ENCODE measurements around the gene EBLN1. TPM values are rescaled to one million over a fixed set of nuclear protein-coding genes. Genes with fewer than 3 reads are reported as not detected.

Gene EBLN1
- total RNA-seq, 4 donors from 2014 or later: not detected

DNA sequence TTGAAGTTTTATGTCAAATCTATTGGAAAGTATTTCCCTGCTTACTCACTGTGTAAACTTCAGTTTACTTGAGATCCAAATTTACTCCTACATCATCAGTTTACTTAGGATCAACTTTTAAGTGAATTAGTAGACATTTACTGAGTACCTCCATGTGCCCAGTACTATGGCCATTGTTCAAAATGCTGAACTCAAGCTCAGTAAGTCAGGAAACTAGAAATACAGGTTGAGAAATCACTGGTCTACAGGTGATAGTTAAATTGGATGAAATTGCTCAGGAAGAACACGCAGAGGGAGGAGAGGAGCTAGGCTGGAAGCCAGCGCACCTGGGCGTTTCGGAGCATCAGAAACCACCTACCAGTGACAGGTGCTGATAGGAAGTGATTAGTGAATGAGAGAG, 25.5 kb upstream of the EBLN1 start:
- Histone ChIP-seq H3K36me3 (no peaks in the 10 kb centered on the region), H3K27me3 (peaks cover 0 to 43% (median 1%) of the 10 kb centered on the region in 4 donors), H3K27ac (no peak overlapping the region), H3K4me1 (peaks cover 0 to 14% (median 4%) of the 10 kb centered on the region in 3 donors), H3K4me3 (no peak overlapping the region), H3K9me3 (no peaks in the 10 kb centered on the region)
- intact Hi-C loops (cut with DNase I): no loop called here
- no peak for TF ChIP-seq POLR2A (IDR thresholded peaks at IDR 0.05)
- TF ChIP-seq, protein P1, sequence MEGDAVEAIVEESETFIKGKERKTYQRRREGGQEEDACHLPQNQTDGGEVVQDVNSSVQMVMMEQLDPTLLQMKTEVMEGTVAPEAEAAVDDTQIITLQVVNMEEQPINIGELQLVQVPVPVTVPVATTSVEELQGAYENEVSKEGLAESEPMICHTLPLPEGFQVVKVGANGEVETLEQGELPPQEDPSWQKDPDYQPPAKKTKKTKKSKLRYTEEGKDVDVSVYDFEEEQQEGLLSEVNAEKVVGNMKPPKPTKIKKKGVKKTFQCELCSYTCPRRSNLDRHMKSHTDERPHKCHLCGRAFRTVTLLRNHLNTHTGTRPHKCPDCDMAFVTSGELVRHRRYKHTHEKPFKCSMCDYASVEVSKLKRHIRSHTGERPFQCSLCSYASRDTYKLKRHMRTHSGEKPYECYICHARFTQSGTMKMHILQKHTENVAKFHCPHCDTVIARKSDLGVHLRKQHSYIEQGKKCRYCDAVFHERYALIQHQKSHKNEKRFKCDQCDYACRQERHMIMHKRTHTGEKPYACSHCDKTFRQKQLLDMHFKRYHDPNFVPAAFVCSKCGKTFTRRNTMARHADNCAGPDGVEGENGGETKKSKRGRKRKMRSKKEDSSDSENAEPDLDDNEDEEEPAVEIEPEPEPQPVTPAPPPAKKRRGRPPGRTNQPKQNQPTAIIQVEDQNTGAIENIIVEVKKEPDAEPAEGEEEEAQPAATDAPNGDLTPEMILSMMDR (IDR thresholded peaks at IDR 0.05): no peak
- no peak for DNase-seq
- 41 to 67% methylated on average over 4 of the region's 4 CpGs for WGBS, 2 donors

DNA sequence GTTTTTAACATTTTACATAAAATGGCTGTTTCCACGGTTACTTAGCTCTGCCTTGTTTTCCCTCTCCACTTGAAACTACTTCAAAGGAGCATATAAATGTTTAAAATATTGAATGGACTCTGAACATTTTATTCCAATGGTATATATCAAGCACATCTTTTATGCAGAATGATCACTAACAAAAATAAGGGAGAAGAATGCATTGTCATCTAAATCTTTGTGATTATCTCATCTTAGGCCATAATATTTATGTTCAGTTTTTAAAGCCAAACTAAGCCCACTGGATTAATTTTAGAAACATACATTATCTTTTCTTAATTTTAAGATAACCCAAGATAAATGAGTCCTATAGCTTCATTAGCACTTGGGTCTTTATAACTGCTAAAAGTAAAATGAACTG, 13.4 kb upstream of the EBLN1 start:
- no peak for TF ChIP-seq POLR2A (IDR thresholded peaks at IDR 0.05)
- TF ChIP-seq, protein P1 (IDR thresholded peaks at IDR 0.05): no peak
- Histone ChIP-seq H3K9me3 (no peaks in the 10 kb centered on the region), H3K27me3 (peaks cover 0 to 10% (median 0%) of the 10 kb centered on the region in 4 donors), H3K27ac (no peak overlapping the region), H3K4me1 (peaks cover 0 to 16% (median 0%) of the 10 kb centered on the region in 3 donors), H3K36me3 (no peaks in the 10 kb centered on the region), H3K4me3 (no peak overlapping the region)
- DNase-seq: no peak
- intact Hi-C loops (cut with DNase I): loop anchor here (10.0 kb wide), 1 partner anchor 716 kb away; no protein-coding TSS in a partner anchor
- 85 to 90% methylated on average over 1 of the region's 1 CpG for WGBS, 2 donors

DNA sequence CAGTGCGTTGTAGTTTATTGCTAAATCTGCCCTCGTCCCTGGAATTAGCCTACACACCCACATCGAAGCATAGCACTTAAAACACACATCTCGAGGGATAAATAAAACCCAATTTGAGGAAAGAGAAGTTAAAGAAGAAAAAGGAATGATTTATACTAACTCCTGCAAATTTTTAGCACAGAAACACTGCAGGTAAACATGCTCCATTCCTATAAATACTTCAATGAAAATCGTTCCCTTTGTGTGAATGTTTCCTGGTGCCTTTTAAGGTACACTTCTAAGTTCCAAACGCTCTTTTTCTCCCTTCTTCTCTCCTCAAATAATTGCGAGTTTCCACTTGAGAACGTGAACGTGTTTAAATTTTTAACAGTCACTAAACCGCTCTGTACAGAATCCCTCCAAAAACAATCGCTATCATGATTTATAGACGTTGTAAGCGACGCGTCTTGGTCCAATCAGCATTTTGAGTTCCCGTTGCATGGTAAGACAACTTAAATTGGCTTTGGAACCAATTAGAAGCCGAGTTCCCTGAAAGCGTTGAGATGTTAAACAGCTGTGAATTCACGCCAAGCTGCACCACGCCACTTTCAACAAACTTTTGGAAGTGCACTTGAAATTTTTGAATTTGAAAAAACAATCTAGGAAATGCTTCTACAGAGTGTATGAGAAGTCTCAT, 12.5 kb upstream of the EBLN1 start:
- peak overlapping the region; percentile 63 to 86 (median 68) for H3K4me3 ChIP-seq
- 0 to 1% methylated on average over 20 of the region's 20 CpGs for WGBS, 2 donors
- intact Hi-C loops (cut with DNase I): loop anchor here (10.0 kb wide), 1 partner anchor 715 kb away; no protein-coding TSS in a partner anchor
- H3K4me1 ChIP-seq: peaks cover 0 to 16% (median 0%) of the 10 kb centered on the region in 3 donors
- peak in 1 of 4 donors; percentile 17 for TF ChIP-seq POLR2A (IDR thresholded peaks at IDR 0.05)
- TF ChIP-seq, protein P1 (IDR thresholded peaks at IDR 0.05): no peak
- H3K9me3 ChIP-seq: no peaks in the 10 kb centered on the region
- no peaks in the 10 kb centered on the region for H3K36me3 ChIP-seq
- peaks cover 0 to under 1% (median 0%) of the 10 kb centered on the region in 4 donors for H3K27me3 ChIP-seq
- H3K27ac ChIP-seq: peak overlapping the region; percentile 87 to 95 (median 90)
- DNase-seq: no peak

DNA sequence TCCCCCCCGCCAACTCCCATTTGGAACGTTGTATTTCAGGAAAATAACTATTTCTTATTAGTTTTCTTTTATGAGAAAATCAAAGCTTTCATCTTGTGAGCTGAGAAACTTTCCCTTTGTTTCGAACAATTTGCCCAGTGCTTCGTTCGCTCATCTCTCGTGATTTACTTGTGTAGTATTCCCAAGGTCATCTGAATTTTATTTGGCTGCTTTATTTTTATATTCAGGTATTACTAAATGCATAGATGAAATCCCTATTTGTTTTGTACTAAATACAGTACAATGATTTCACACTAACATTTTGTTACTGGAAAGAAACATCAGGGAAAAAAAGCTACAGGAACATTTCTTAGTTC, 12.0 kb upstream of the EBLN1 start:
- TF ChIP-seq, protein P1 (IDR thresholded peaks at IDR 0.05): no peak
- TF ChIP-seq POLR2A (IDR thresholded peaks at IDR 0.05): no peak
- Histone ChIP-seq H3K4me1 (peaks cover 0 to 16% (median 0%) of the 10 kb centered on the region in 3 donors), H3K27ac (peak overlapping the region; percentile 87 to 95 (median 90)), H3K27me3 (no peaks in the 10 kb centered on the region), H3K9me3 (no peaks in the 10 kb centered on the region), H3K4me3 (peak overlapping the region; percentile 63 to 86 (median 68)), H3K36me3 (no peaks in the 10 kb centered on the region)
- no peak for DNase-seq
- intact Hi-C loops (cut with DNase I): loop anchor here (10.0 kb wide), 1 partner anchor 715 kb away; no protein-coding TSS in a partner anchor
- 1 to 3% methylated on average over 6 of the region's 6 CpGs for WGBS, 2 donors

All from esophagus squamous epithelium (tissue), 5 donors.